LNCaP clone FGC (cell line): ENCODE measurements around the gene DCAF11.

Experiments used
- DNase-seq: peaks from one replicate; pipeline ENCODE4 v3.0.0-alpha.2; 2011; ENCODE audit warnings: low read depth
- H3K4me3 ChIP-seq: 2 replicates; pipeline ENCODE4 v1.5.1; 2011; ENCODE audit warnings: mild to moderate bottlenecking, low read depth, low read length, control low read depth
- TF ChIP-seq, protein P1 (sequence below): IDR thresholded peaks from 2 replicates; pipeline ENCODE4 v1.5.1; 2012; ENCODE audit warnings: mild to moderate bottlenecking; ENCODE audit not compliant: control insufficient read depth, insufficient read depth; ENCODE audit errors: extremely low read depth

DCAF11 gene

DNA sequence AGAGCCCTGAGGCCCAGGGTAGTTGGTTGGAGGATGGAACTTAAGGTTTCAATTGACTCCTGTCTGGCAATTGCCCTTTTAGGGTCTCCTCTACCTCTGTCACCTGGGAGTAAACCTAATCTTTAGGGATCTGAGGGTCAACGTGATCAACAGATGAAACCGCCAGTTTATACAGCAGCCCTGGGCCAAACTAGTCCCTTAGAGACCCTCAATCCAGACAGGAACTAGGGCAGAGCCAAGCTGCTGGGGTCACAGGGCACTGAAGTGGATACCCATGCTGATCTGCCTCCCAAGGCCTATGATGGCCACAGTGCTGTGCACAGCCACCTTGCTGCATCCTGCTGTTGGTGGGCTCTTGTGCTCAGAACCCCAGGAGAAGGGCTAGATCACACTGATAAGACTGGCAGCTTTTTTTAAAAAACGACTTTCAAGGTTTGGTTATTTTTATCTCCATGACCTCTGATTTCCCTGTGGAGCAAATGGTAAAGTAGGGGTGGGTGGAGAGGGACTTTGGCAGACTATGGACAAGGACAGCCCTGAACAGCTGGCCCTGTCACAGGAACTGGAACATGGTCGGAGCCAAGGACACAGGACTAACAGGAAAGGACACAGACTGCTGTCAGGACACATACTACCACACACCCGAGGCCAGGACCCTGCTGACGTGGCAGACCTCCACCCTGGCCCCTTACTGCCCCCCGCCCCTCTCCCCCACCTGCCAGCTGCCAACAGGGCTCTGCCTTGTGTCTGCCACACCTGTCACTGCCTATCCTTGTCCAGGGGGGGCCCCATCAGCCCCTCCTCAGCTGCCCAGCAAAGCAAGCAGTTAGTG lies 16.4 kb downstream of the DCAF11 start:
- TF ChIP-seq, protein P1, sequence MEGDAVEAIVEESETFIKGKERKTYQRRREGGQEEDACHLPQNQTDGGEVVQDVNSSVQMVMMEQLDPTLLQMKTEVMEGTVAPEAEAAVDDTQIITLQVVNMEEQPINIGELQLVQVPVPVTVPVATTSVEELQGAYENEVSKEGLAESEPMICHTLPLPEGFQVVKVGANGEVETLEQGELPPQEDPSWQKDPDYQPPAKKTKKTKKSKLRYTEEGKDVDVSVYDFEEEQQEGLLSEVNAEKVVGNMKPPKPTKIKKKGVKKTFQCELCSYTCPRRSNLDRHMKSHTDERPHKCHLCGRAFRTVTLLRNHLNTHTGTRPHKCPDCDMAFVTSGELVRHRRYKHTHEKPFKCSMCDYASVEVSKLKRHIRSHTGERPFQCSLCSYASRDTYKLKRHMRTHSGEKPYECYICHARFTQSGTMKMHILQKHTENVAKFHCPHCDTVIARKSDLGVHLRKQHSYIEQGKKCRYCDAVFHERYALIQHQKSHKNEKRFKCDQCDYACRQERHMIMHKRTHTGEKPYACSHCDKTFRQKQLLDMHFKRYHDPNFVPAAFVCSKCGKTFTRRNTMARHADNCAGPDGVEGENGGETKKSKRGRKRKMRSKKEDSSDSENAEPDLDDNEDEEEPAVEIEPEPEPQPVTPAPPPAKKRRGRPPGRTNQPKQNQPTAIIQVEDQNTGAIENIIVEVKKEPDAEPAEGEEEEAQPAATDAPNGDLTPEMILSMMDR = no peak
- H3K4me3 ChIP-seq = no peak overlapping the region
- DNase-seq = no peak

DNA sequence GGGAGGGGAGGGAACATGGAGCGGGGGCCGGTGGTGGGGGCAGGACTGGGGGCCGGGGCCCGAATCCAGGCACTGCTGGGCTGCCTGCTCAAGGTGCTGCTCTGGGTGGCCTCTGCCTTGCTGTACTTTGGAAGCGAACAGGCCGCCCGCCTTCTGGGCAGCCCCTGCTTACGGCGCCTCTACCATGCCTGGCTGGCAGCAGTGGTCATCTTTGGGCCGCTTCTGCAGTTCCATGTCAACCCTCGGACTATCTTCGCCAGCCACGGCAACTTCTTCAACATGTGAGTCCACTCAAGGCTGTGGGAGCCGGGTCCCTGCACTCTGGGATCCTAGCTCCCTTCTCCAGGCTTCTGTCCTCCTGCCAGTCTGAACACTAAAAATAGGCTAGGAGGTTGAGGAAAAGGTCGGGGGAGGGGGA lies 17.0 kb downstream of the DCAF11 start:
- no peak overlapping the region for H3K4me3 ChIP-seq
- no peak for DNase-seq
- TF ChIP-seq, protein P1 = no peak

DNA sequence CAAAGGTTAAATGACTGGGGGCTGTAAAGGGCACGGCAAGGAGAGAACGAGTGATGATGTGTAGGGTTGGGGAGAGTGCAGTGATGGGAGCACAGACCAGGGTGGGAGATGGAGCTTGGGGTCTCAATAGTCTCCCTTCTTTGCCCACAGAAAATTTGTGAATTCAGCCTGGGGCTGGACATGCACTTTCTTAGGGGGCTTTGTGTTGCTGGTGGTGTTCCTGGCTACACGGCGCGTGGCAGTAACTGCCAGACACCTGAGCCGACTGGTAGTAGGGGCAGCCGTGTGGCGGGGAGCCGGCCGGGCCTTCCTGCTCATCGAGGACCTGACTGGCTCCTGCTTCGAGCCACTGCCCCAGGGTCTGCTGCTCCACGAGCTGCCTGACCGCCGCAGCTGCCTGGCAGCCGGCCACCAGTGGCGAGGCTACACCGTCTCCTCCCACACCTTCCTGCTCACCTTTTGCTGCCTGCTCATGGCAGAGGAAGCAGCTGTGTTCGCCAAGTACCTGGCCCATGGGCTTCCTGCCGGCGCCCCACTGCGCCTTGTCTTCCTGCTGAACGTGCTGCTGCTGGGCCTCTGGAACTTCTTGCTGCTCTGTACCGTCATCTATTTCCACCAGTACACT lies 17.6 kb downstream of the DCAF11 start:
- TF ChIP-seq, protein P1 = no peak
- DNase-seq = no peak
- H3K4me3 ChIP-seq = no peak overlapping the region

DNA sequence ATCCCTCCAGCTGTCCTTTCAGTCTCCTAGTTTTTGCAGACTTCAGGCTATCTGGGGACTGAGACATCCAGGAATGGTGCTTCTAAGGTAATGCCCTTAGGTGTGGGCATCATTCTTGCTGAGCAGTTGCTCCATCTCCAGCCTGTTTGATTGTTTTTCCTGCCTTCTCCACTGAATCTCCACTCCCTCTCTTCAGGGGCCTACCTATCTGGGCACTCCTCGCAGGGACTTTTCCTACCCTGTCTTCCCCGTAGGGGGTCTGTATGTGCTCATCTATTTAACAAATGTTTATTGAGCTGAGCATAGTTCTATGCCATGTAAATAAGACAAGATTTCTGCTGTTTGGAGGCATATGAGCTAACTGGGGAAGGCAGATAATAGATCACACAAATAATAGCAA lies 18.4 kb downstream of the DCAF11 start:
- no peak overlapping the region for H3K4me3 ChIP-seq
- no peak for DNase-seq
- TF ChIP-seq, protein P1 = no peak

DNA sequence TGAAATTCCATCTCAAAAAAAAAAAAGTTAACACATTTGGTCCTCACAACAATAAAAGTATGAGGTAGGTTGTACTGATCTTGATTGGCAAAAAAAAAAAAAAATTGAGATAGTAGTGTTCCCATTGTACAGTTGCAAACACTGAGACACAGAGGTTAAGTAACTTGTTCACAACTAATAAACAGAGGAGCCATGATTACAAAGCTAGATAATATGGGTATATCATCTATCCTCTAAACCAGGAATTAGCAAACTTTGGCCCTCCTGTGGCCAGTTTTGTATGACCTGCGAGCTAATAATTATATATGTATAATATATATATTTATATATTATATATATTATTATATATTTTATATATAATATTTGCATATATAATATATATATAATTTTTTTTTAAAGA lies 19.2 kb downstream of the DCAF11 start:
- no peak overlapping the region for H3K4me3 ChIP-seq
- TF ChIP-seq, protein P1 = no peak
- no peak for DNase-seq

DNA sequence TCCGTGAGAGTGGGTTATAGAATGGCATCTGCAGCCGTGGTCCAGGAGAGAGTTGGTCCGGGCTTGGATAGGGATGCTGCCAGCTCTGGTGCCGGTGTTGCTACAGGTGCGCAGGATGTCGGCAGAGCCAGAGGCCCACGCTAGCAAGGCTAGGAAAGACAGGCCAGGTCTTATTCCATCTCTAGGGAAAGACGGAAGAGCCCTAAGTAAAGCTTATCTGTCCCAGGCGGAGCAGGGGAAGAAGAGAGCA lies 20.9 kb downstream of the DCAF11 start:
- H3K4me3 ChIP-seq = peak overlapping the region; percentile 77
- TF ChIP-seq, protein P1 = no peak
- no peak for DNase-seq
